NCI-H1694 (cell line): ENCODE measurements around the gene MBLAC1.

Source experiments
- DNase-seq: peaks from one replicate; lab custom pipeline; 2025; lab: John Stamatoyannopoulos, UW

Gene MBLAC1

GRCh38 chr7:100173806-100174495 lies 47.2 kb downstream of the MBLAC1 start:
- DNase-seq, result no peak

- DNase-seq, result no peak
Observed at GRCh38 chr7:100174582-100174981, 47.8 kb downstream of the MBLAC1 start.

GRCh38 chr7:100175296-100175935 lies 48.6 kb downstream of the MBLAC1 start:
- DNase-seq, result no peak

GRCh38 chr7:100176096-100177044 lies 49.6 kb downstream of the MBLAC1 start:
- DNase-seq, result no peak

GRCh38 chr7:100177045-100178001 lies 50.6 kb downstream of the MBLAC1 start, which contains the start of the genes GPC2 and STAG3:
TSS of gene GPC2 (minus strand) at chr7:100177381. CDS start at chr7:100177199, 182 bp downstream.
TSS of gene STAG3 (plus strand) at chr7:100177918. CDS start at chr7:100180557, 2,639 bp downstream.
- peak; percentile 96 for DNase-seq
